Endothelial cell of umbilical vein (primary cell): ENCODE results near the gene KRT74. TPM values are rescaled to one million over a fixed set of nuclear protein-coding genes. Genes with fewer than 3 reads are reported as not detected.

Experiments used
- BruUV-seq: library from RNA; stranded (reverse); fragments of 400-500 nt; replicated peaks from 2 replicates; lab custom pipeline; 2021; lab: Mats Ljungman, UMichigan
- CTCF ChIA-PET: fragments of 300-600, 350-600 bp; sonication (Branson Sonifier 250); formaldehyde crosslinking; loops from one replicate; lab custom pipeline; 2021; ENCODE audit warnings: antibody characterized with exemption, inconsistent platforms; lab: Charles Lee
- POLR2A ChIA-PET: fragments of 300-600, 350-600 bp; sonication (Branson Sonifier 250); formaldehyde crosslinking; loops from one replicate; lab custom pipeline; 2021; ENCODE audit warnings: antibody characterized with exemption, inconsistent platforms; lab: Charles Lee
- DNase-seq: peaks from one replicate; pipeline ENCODE4 v3.0.0-alpha.2; 2011; ENCODE audit warnings: low read depth, low spot score
- FAIRE-seq: peaks from 2 replicates; lab custom pipeline; 2011; peaks lifted over from hg19 to GRCh38; lab: Jason Lieb, UNC
- H2AFZ ChIP-seq: 2 replicates; pipeline ENCODE4 v1.6.0; 2012; ENCODE audit warnings: low read depth, low read length, control low read depth, inconsistent platforms
- H3K27ac ChIP-seq: 2 replicates; pipeline ENCODE4 v1.5.1; 2011; ENCODE audit warnings: low read depth, mild to moderate bottlenecking, control low read depth, low read length, moderate library complexity; ENCODE audit not compliant: insufficient read depth
- H3K27me3 ChIP-seq, 2 experiments: 2 replicates each; pipeline versions ENCODE4 v1.6.0 to v1.6.1; 2011; ENCODE audit warnings: low read length in 2 of 2, mixed read lengths in 1 of 2; ENCODE audit not compliant: control insufficient read depth in 2 of 2, insufficient read depth in 2 of 2
- H3K36me3 ChIP-seq, 2 experiments: 2 replicates in 1 of 2; 3 replicates in 1 of 2; pipeline ENCODE4 v1.5.1; 2011; ENCODE audit warnings: low read length in 2 of 2, mild to moderate bottlenecking in 1 of 2, moderate library complexity in 1 of 2; ENCODE audit not compliant: control insufficient read depth in 2 of 2, insufficient read depth in 2 of 2; ENCODE audit errors: extremely low read depth in 1 of 2
- H3K4me1 ChIP-seq: 3 replicates; pipeline ENCODE4 v1.5.1; 2011; ENCODE audit warnings: mild to moderate bottlenecking, low read length; ENCODE audit not compliant: control insufficient read depth, insufficient read depth; ENCODE audit errors: extremely low read depth
- H3K4me2 ChIP-seq: 2 replicates; pipeline ENCODE4 v1.6.1; 2011; ENCODE audit warnings: low read length, control low read depth, mixed read lengths; ENCODE audit not compliant: insufficient read depth
- H3K4me3 ChIP-seq, 3 experiments: fragments of 200-600 bp in 1 of 3; sonication (generic), shearing (Covaris generic) in 1 of 3; replicated peaks in 1 of 3; 2 replicates each; pipeline ENCODE4 v1.5.1; 2011 to 2016; ENCODE audit warnings: control low read depth in 3 of 3, low read length in 3 of 3, mild to moderate bottlenecking in 2 of 3, inconsistent platforms in 1 of 3, low read depth in 1 of 3, moderate library complexity in 1 of 3; ENCODE audit not compliant: insufficient read depth in 1 of 3
- H3K79me2 ChIP-seq: 2 replicates; pipeline ENCODE4 v1.6.0; 2012; ENCODE audit warnings: low read length, inconsistent platforms; ENCODE audit not compliant: control insufficient read depth, insufficient read depth
- H3K9ac ChIP-seq: replicated peaks from 2 replicates; pipeline ENCODE3; 2011; ENCODE audit warnings: low read length, control low read depth; ENCODE audit not compliant: insufficient read depth; ENCODE audit errors: extremely low read depth
- H3K9me1 ChIP-seq: replicated peaks from 3 replicates; pipeline ENCODE4 v1.6.0; 2011; ENCODE audit warnings: mild to moderate bottlenecking, low read length; ENCODE audit not compliant: control insufficient read depth, insufficient read depth; ENCODE audit errors: extremely low read depth
- H3K9me3 ChIP-seq: replicated peaks from 2 replicates; pipeline ENCODE4 v1.5.1; 2012; ENCODE audit warnings: low read length, inconsistent platforms; ENCODE audit not compliant: control insufficient read depth, insufficient read depth
- H4K20me1 ChIP-seq: replicated peaks from 2 replicates; pipeline ENCODE3; 2011; ENCODE audit warnings: mild to moderate bottlenecking, low read length; ENCODE audit not compliant: control insufficient read depth, insufficient read depth; ENCODE audit errors: extremely low read depth
- CTCF ChIP-seq, 2 donors: IDR thresholded peaks; 1 replicate in 1 of 2; 2 replicates in 1 of 2; pipeline ENCODE4 v1.5.1; 2011; ENCODE audit warnings: low read length in 2 of 2, mild to moderate bottlenecking in 2 of 2, moderate library complexity in 2 of 2, control low read depth in 1 of 2, inconsistent platforms in 1 of 2, low read depth in 1 of 2; ENCODE audit not compliant: insufficient read depth in 1 of 2; ENCODE audit errors: extremely low read depth in 1 of 2
- EZH2 ChIP-seq: IDR thresholded peaks from 2 replicates; pipeline ENCODE4 v1.6.1; 2012; ENCODE audit warnings: borderline replicate concordance, low read depth, mild to moderate bottlenecking, moderate library complexity, low read length, inconsistent platforms; ENCODE audit not compliant: severe bottlenecking
- FOS ChIP-seq: IDR thresholded peaks from 2 replicates; pipeline ENCODE4 v1.6.1; 2011; ENCODE audit warnings: mild to moderate bottlenecking, low read length, moderate library complexity, borderline replicate concordance; ENCODE audit not compliant: insufficient read depth
- GATA2 ChIP-seq: IDR thresholded peaks from 2 replicates; pipeline ENCODE4 v1.7.0; 2011; ENCODE audit warnings: low read depth, mild to moderate bottlenecking, moderate library complexity, mixed read lengths, low read length; ENCODE audit not compliant: insufficient read length, insufficient read depth
- JUN ChIP-seq: IDR thresholded peaks from 2 replicates; pipeline ENCODE4 v1.6.1; 2011; ENCODE audit warnings: borderline replicate concordance, low read depth; ENCODE audit not compliant: insufficient read length, insufficient read depth
- MYC ChIP-seq: IDR thresholded peaks from one replicate; pipeline ENCODE4 v1.6.1; 2011; ENCODE audit warnings: mild to moderate bottlenecking, low read depth, low read length
- POLR2A ChIP-seq: IDR thresholded peaks from 2 replicates; pipeline ENCODE4 v1.6.1; 2012; ENCODE audit warnings: low read depth, mild to moderate bottlenecking, control low read depth, low read length
- dilution Hi-C: fragments of 300-500 bp; cut with MboI; formaldehyde crosslinking; loops from one replicate; pipeline ENCODE4 v1.15.0; 2019; ENCODE audit warnings: low sequenced_read_pairs; ENCODE audit not compliant: extremely low pct_ligation_motif_present
- intact Hi-C: fragments of 100-400 bp; cut with micrococcal nuclease; formaldehyde crosslinking; loops from one replicate; pipeline ENCODE4 v1.10.0; 2022
- polyA plus RNA-seq, 4 experiments: library from polyadenylated mRNA; depleted of rRNA in 3 of 4; stranded (reverse) in 3 of 4; unstranded in 1 of 4; fragments of >200 nt; gene quantifications; 2 replicates each; pipeline versions ENCODE4 v1.2.1 to v1.2.3, GENCODE V29; 2011 to 2012; ENCODE audit warnings: missing spikeins in 1 of 4
- total RNA-seq: library from RNA; stranded (reverse); gene quantifications from 2 replicates; pipeline ENCODE4 v1.2.3, GENCODE V29; 2021
- TF ChIP-seq, protein P1 (sequence below): IDR thresholded peaks from 2 replicates; pipeline ENCODE4 v1.6.1; 2011; ENCODE audit not compliant: insufficient read depth, insufficient read length

The KRT74 gene
- total and polyA plus RNA-seq, 2 donors (not counting 3 experiments of a cell fraction or from before 2014, with no cell fraction given), result not detected

DNA sequence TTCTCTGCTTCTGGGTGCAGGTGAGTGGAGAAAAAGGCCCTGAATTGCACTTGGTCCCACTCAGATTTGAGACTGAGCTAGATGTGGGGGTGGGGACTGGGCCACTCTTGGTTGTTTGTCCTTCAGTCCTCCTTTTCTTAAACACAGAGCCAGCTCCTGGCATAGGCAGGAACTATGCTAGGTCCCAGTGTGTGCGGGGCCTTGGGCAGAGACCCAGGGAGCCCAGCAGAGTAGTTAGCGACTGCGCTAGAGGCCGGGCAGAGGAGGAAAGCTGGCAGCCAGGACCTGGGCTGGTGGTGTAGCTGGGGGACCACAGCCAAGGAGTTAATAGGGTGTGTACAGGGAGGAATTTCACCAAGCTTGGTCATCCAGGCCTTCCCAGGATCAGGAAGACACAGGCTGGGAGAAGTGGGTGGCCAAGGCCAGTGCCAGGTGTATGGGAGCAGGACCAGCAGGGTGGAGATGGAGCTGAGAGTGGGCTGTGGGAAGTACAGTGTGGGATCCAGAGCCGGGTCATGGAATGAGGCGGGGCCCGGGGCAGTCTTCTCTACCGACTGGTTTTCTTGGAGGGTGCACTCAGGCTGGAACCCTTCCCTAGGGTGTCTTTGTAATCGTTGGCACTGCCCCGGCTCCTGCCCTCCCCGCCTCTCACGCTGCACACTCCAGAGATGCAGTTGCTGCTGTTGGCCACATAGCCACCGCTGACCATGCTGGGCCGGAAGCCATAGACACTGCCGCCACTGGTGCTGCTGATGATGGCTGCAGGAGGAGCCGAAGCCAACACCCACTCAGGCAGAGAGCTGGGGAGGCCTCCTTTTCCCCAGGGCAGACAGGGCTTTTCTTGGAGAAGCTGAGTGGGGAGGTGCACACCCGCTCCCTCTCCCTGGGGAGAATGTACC, 29.4 kb downstream of the KRT74 start:
- Histone ChIP-seq H4K20me1 (no peaks in the 10 kb centered on the region), H3K27ac (no peak overlapping the region), H3K9me1 (no peaks in the 10 kb centered on the region), H3K36me3 (no peaks in the 10 kb centered on the region), H3K4me2 (no peak overlapping the region), H3K27me3 (no peaks in the 10 kb centered on the region), H3K4me3 (no peak overlapping the region), H3K4me1 (no peaks in the 10 kb centered on the region), H3K9ac (no peak overlapping the region), H2AFZ (no peak overlapping the region), H3K9me3 (no peaks in the 10 kb centered on the region), H3K79me2 (no peaks in the 10 kb centered on the region)
- FAIRE-seq (no peak), DNase-seq (no peak)
- CTCF ChIA-PET, result interaction anchor here (1.0 kb wide), 1 partner anchor 172 kb away, joined by 3 read pairs; no protein-coding TSS in a partner anchor
- intact Hi-C loops, result no loop called here
- POLR2A ChIA-PET, result no interaction called here
- BruUV-seq, result no TSS peak
- TF ChIP-seq FOS (no peak), JUN (no peak), MYC (no peak), POLR2A (no peak), EZH2 (no peak), CTCF (IDR thresholded peaks at IDR 0.05; ENCODE audit: extremely low read depth in 1 of 2, insufficient read depth in 1 of 2, low read depth in 1 of 2, low read length in 2 of 2) (no peak), GATA2 (no peak)
- TF ChIP-seq, protein P1, sequence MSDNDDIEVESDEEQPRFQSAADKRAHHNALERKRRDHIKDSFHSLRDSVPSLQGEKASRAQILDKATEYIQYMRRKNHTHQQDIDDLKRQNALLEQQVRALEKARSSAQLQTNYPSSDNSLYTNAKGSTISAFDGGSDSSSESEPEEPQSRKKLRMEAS, result no peak
- dilution Hi-C loops, result no loop called here
